K562 (cell line): ENCODE results near the gene ABAT. TPM values are rescaled to one million over a fixed set of nuclear protein-coding genes. Genes with fewer than 3 reads are reported as not detected.

ENCODE experiments used
- ATAC-seq: fragments of 200-7000 bp; cut with Tn5 transposase; 3 replicates; pipeline ENCODE4 v1.9.1; 2020; ENCODE audit warnings: moderate library complexity
- BruUV-seq: library from RNA; stranded (reverse); fragments of 400-500 nt; replicated peaks from 2 replicates; lab custom pipeline; 2021; lab: Mats Ljungman, UMichigan
- CTCF ChIA-PET: fragments of 300-600 bp; formaldehyde crosslinking; extraction: SDS; loops from one replicate; lab custom pipeline; 2021; ENCODE audit warnings: low intra/inter-chr PET ratio; lab: Yijun Ruan, JAX
- POLR2A ChIA-PET: fragments of 300-600, 350-650 bp; sonication (Branson Sonifier 250); formaldehyde crosslinking; extraction: SDS; loops from one replicate; lab custom pipeline; 2021; ENCODE audit warnings: antibody characterized with exemption, inconsistent platforms; lab: Yijun Ruan, JAX
- DNase-seq, 4 experiments: peaks; one replicate each; pipeline versions ENCODE4 v3.0.0 to v3.0.0-alpha.2; 2011 to 2018; ENCODE audit warnings: low spot score in 3 of 4, mixed read lengths in 3 of 4; ENCODE audit errors: extremely low read depth in 1 of 4
- FAIRE-seq: peaks from 2 replicates; lab custom pipeline; 2011; peaks lifted over from hg19 to GRCh38; lab: Jason Lieb, UNC
- H2AFZ ChIP-seq: 2 replicates; pipeline ENCODE4 v1.6.0; 2011; ENCODE audit warnings: low read depth, low read length, control low read depth, inconsistent platforms
- H3K27ac ChIP-seq: fragments of 200-600 bp; 3 replicates; pipeline ENCODE4 v1.8.0; 2011; ENCODE audit warnings: low read depth, mild to moderate bottlenecking, control low read depth, inconsistent platforms, low read length, moderate library complexity, mixed read lengths; ENCODE audit errors: extremely low read depth
- H3K27me3 ChIP-seq, 2 experiments: fragments of 300-600 bp in 1 of 2; 2 replicates in 1 of 2; 3 replicates in 1 of 2; pipeline versions ENCODE4 v1.6.0 to v1.8.0; 2011; ENCODE audit warnings: inconsistent platforms in 2 of 2, low read length in 2 of 2, mild to moderate bottlenecking in 1 of 2, mixed read lengths in 1 of 2, moderate library complexity in 1 of 2; ENCODE audit not compliant: control insufficient read depth in 2 of 2, insufficient read depth in 2 of 2
- H3K36me3 ChIP-seq: fragments of 300-600 bp; 3 replicates; pipeline ENCODE4 v1.8.0; 2011; ENCODE audit warnings: mild to moderate bottlenecking, low read length, inconsistent platforms; ENCODE audit not compliant: control insufficient read depth, insufficient read depth
- H3K4me1 ChIP-seq, 2 experiments: fragments of 200-600 bp in 1 of 2; replicated peaks in 1 of 2; 2 replicates in 1 of 2; 3 replicates in 1 of 2; pipeline versions ENCODE4 v1.5.1 to v1.8.0; 2011; ENCODE audit warnings: inconsistent platforms in 2 of 2, low read length in 2 of 2, mild to moderate bottlenecking in 1 of 2, mixed read lengths in 1 of 2, moderate library complexity in 1 of 2; ENCODE audit not compliant: control insufficient read depth in 2 of 2, insufficient read depth in 2 of 2
- H3K4me2 ChIP-seq: 2 replicates; pipeline ENCODE4 v1.6.1; 2011; ENCODE audit warnings: low read length, control low read depth, inconsistent platforms, mixed read lengths; ENCODE audit not compliant: insufficient read depth
- H3K4me3 ChIP-seq: fragments of 200-600 bp; sonication (generic), shearing (Covaris generic); 2 replicates; pipeline ENCODE4 v1.5.1; 2016; ENCODE audit warnings: control low read depth, inconsistent platforms
- H3K79me2 ChIP-seq: fragments of 200-600 bp; 3 replicates; pipeline ENCODE4 v1.8.0; 2011; ENCODE audit warnings: low read length, inconsistent platforms; ENCODE audit not compliant: control insufficient read depth, insufficient read depth
- H3K9ac ChIP-seq, 2 experiments: 2 replicates each; pipeline versions ENCODE4 v1.6.0 to v1.6.1; 2011; ENCODE audit warnings: low read depth in 2 of 2, low read length in 2 of 2, control low read depth in 1 of 2, inconsistent platforms in 1 of 2, mild to moderate bottlenecking in 1 of 2, mixed read lengths in 1 of 2; ENCODE audit not compliant: insufficient read depth in 1 of 2
- H3K9me1 ChIP-seq: one replicate; pipeline ENCODE4 v1.6.0; 2011; ENCODE audit warnings: inconsistent platforms, mild to moderate bottlenecking, low read length, moderate library complexity; ENCODE audit not compliant: control insufficient read depth, insufficient read depth
- H3K9me3 ChIP-seq: replicated peaks from 2 replicates; pipeline ENCODE4 v1.5.1; 2011; ENCODE audit warnings: low read depth, low read length, inconsistent platforms; ENCODE audit not compliant: control insufficient read depth, insufficient read depth
- H4K20me1 ChIP-seq: replicated peaks from 2 replicates; pipeline ENCODE4 v1.6.1; 2011; ENCODE audit warnings: low read length, inconsistent platforms, mixed read lengths; ENCODE audit not compliant: control insufficient read depth, insufficient read depth
- BCOR ChIP-seq: fragments of 450-650 bp; IDR thresholded peaks from 2 replicates; pipeline ENCODE4 v1.6.1; 2016
- CBFA2T3 ChIP-seq: fragments of 450-650 bp; IDR thresholded peaks from 2 replicates; pipeline ENCODE4 v1.6.1; 2017
- CBX2 ChIP-seq: fragments of 200-600 bp; sonication (generic); IDR thresholded peaks from one replicate; pipeline ENCODE4 v1.6.1; 2012; ENCODE audit warnings: mild to moderate bottlenecking, low read length, inconsistent platforms; ENCODE audit not compliant: insufficient read depth, poor library complexity, severe bottlenecking
- E2F4 ChIP-seq: sonication (generic); formaldehyde crosslinking; IDR thresholded peaks from 2 replicates; pipeline ENCODE4 v1.8.0; 2022; ENCODE audit warnings: mild to moderate bottlenecking, low read depth, missing genetic modification reagents
- FOXJ3 ChIP-seq: sonication (generic); formaldehyde crosslinking; IDR thresholded peaks from 2 replicates; pipeline ENCODE4 v1.4.0; 2020; ENCODE audit warnings: mild to moderate bottlenecking, missing genetic modification reagents
- MCM3 ChIP-seq: fragments of 450-650 bp; IDR thresholded peaks from 2 replicates; pipeline ENCODE4 v1.6.1; 2016
- MECOM ChIP-seq: fragments of 250-450 bp; sonication (Bioruptor Pico); IDR thresholded peaks from 2 replicates; pipeline ENCODE4 v1.8.0; 2022; ENCODE audit warnings: inconsistent platforms
- MED1 ChIP-seq: sonication (generic); formaldehyde crosslinking; IDR thresholded peaks from 2 replicates; pipeline ENCODE4 v1.8.1; 2023; ENCODE audit warnings: missing genetic modification reagents, borderline replicate concordance
- MEF2D ChIP-seq: conservative IDR thresholded peaks from 2 replicates; pipeline ENCODE4 v1.6.1; 2016; ENCODE audit warnings: low read depth, missing genetic modification characterization, missing compliant biosample characterization
- PYGO2 ChIP-seq: fragments of 450-650 bp; IDR thresholded peaks from 2 replicates; pipeline ENCODE4 v1.6.1; 2016; ENCODE audit warnings: mild to moderate bottlenecking, missing genetic modification characterization, moderate library complexity, missing compliant biosample characterization
- RB1 ChIP-seq: fragments of 450-650 bp; IDR thresholded peaks from 2 replicates; pipeline ENCODE4 v1.6.1; 2017; ENCODE audit warnings: low read depth, mild to moderate bottlenecking
- TAF15 ChIP-seq: fragments of 200-400 bp; formaldehyde crosslinking; IDR thresholded peaks from 2 replicates; pipeline ENCODE4 v1.6.1; 2017; ENCODE audit warnings: mild to moderate bottlenecking, low read depth, low read length, moderate library complexity
- TBP ChIP-seq: optimal IDR thresholded peaks from 2 replicates; pipeline ENCODE3; 2011; ENCODE audit warnings: low read depth, low read length, improper control_type of control experiment
- TGIF2 ChIP-seq: sonication (generic); formaldehyde crosslinking; IDR thresholded peaks from 2 replicates; pipeline ENCODE4 v1.8.1; 2022; ENCODE audit warnings: mild to moderate bottlenecking, missing genetic modification reagents, moderate library complexity
- ZNF589 ChIP-seq: fragments of 200-800 bp; sonication (Bioruptor generic); IDR thresholded peaks from 2 replicates; pipeline ENCODE4 v1.6.1; 2016; ENCODE audit warnings: low read depth, missing genetic modification characterization, missing compliant biosample characterization
- WGBS: fragments of 100-300 bp; shearing (Covaris generic); methylation state at CpG from one replicate; pipeline ENCODE4 v1.1.6; 2016; ENCODE audit warnings: low coverage, mixed read lengths; ENCODE audit not compliant: insufficient coverage; ENCODE audit errors: missing lambda C conversion rate; 5-methylcytosine and 5-hydroxymethylcytosine counted together
- in situ Hi-C: fragments of 300-500 bp; cut with MboI; formaldehyde crosslinking; loops from 4 replicates; pipeline ENCODE4 v1.15.0; 2018; ENCODE audit warnings: inconsistent platforms, mixed read lengths
- intact Hi-C: fragments of 100-400 bp; cut with micrococcal nuclease; formaldehyde crosslinking; loops from 2 replicates; pipeline ENCODE4 v1.14.2; 2022
- polyA plus RNA-seq, 8 experiments: library from polyadenylated mRNA; depleted of rRNA in 4 of 8; stranded (reverse) in 5 of 8; unstranded in 3 of 8; fragments of >200 nt; fragmentation: Nextera tagmentation in 2 of 8; fragmentation: Illumina TruSeq in 1 of 8; extraction: Ambion mirVana in 2 of 8; extraction: Trizol in 1 of 8; gene quantifications; 2 replicates each; pipeline versions ENCODE4 v1.2.1 to v1.2.3, GENCODE V29; 2011 to 2014; ENCODE audit warnings: inconsistent platforms in 1 of 8, missing spikeins in 1 of 8
- total RNA-seq, 7 experiments: library from RNA; depleted of rRNA in 6 of 7; stranded (reverse); fragments of >200 nt in 6 of 7; fragmentation: Illumina TruSeq in 2 of 7; extraction: Trizol in 2 of 7; gene quantifications; 2 replicates each; pipeline versions ENCODE4 v1.2.1 to v1.2.3, GENCODE V29; 2011 to 2021; ENCODE audit warnings: low replicate concordance in 1 of 7

ABAT gene
- total and polyA plus RNA-seq, 9 of the 15 experiments (the other 6 are each of a cell fraction or from before 2014, with no cell fraction given) = 0.01 to 0.49 (median 0.10) TPM

DNA sequence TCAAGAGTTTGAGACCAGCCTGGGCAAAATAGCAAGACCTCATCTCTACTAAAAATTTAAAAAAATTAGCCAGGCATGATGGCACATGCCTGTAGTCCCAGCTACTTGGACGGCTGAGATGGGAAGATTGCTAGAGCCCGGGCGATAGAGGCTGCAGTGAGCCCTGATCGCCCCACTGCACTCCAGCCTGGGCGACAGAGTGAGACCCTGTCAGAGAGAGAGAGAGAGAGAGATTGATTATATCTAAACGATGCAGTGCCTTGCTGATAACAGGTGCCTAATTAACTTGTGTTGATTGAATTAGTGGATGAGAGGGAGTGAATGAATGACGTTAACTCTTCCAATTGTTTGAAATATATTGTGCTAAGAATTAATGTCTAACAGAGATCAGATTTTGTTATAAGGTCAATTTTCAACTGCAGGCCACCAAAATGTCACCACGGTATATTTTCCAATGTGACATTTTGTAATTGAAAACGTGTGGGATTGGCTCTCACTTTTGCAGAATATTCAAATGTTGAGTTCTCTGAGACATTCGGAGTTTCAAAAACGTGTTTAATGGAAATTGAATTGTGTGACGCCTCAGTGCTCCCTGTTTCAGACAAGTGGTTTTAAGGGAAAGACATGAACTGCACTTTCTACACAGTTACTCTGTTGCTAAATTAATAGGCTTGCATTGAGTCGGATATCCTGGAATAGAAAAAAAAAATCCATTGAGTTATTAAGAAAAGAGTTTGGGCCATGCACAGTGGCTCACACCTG is 53.6 kb downstream of the ABAT start:
- intact Hi-C loops = no loop called here
- POLR2A ChIA-PET = no interaction called here
- H3K4me2 ChIP-seq = no peak overlapping the region

More for the DNA sequence above, 53.6 kb downstream of the ABAT start:
- no peaks in the 10 kb centered on the region for H3K9me1 ChIP-seq
- no peaks in the 10 kb centered on the region for H3K36me3 ChIP-seq
- H3K9me3 ChIP-seq = no peaks in the 10 kb centered on the region
- no peaks in the 10 kb centered on the region for H3K79me2 ChIP-seq
- WGBS = 3% methylated on average over 13 of the region's 13 CpGs
- in situ Hi-C loops = no loop called here
- ATAC-seq (no peak), DNase-seq (no peak), FAIRE-seq (no peak)
- no peak overlapping the region for H3K9ac ChIP-seq
- no peak overlapping the region for H3K4me3 ChIP-seq
- H4K20me1 ChIP-seq = no peaks in the 10 kb centered on the region
- CTCF ChIA-PET = no interaction called here
- no TSS peak for BruUV-seq
- no peaks in the 10 kb centered on the region; a peak in 1 of 5 replicates for H3K4me1 ChIP-seq
- H2AFZ ChIP-seq = no peak overlapping the region
- no peak for TF ChIP-seq E2F4 (CRISPR knock-in tag)
- TF ChIP-seq MECOM (CRISPR knock-in tag) = no peak
- no peak for TF ChIP-seq RB1
- TF ChIP-seq TGIF2 (CRISPR knock-in tag) = no peak
- TF ChIP-seq MED1 (CRISPR knock-in tag) = no peak
- TF ChIP-seq TBP = no peak
- TF ChIP-seq CBFA2T3 = no peak
- TF ChIP-seq TAF15 = no peak
- TF ChIP-seq CBX2 = no peak
- no peak for TF ChIP-seq MCM3
- no peak for TF ChIP-seq MEF2D (tag)
- TF ChIP-seq ZNF589 (CRISPR knock-in tag) = no peak
- no peak for TF ChIP-seq FOXJ3
- TF ChIP-seq PYGO2 (tag) = no peak
- no peak for TF ChIP-seq BCOR
- H3K27me3 ChIP-seq = peaks cover 14 to 24% of the 10 kb centered on the region in 2 experiments; a peak in 4 of 5 replicates
- no peak overlapping the region for H3K27ac ChIP-seq
